GM12891 (cell line): Measurements from ENCODE around the gene RNF6.

Experiments used
- POLR2A ChIP-seq: IDR thresholded peaks from 2 replicates; pipeline ENCODE4 v1.6.1; 2011; ENCODE audit warnings: low read depth, low read length, control low read depth
- POLR2AphosphoS5 ChIP-seq: IDR thresholded peaks from 2 replicates; pipeline ENCODE4 v1.6.1; 2011; ENCODE audit warnings: low read depth, low read length, control low read depth
- POU2F2 ChIP-seq: IDR thresholded peaks from 2 replicates; pipeline ENCODE4 v1.6.1; 2011; ENCODE audit warnings: low read depth, mild to moderate bottlenecking, control low read depth, low read length, moderate library complexity
- TAF1 ChIP-seq: IDR thresholded peaks from 2 replicates; pipeline ENCODE4 v1.6.1; 2011; ENCODE audit warnings: low read depth, low read length, control low read depth

DNA sequence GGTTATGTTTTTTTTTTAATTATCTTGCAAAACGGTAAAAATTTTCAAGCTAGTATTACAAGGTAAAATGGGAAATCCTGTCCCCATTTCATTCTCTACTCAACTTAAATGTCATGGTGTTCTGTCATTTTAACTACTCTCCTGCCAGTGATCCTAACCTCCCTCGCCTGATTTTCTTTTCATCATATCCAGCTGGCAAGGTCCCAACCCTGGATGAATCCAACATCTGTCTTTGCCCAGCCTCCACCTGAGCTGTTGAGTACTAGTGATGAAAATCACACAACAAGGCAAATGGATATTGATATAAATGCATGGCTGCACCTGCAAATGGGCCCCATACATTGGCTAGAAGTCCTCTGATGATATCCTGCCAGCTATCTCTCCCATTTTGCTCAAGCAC is 24.9 kb upstream of the RNF6 start:
- TF ChIP-seq POLR2A (no peak), POLR2AphosphoS5 (no peak), TAF1 (no peak), POU2F2 (no peak)
